Hematopoietic multipotent progenitor cell treated with erythropoietin and hydrocortisone succinate and interleukin-3 and kit ligand, for 15 days (in vitro differentiated cells): ENCODE measurements around the gene CLNK.
"Not testable (repeated sequence)": the region's sequence is repeated elsewhere in the genome, so short reads cannot be mapped to it uniquely, and the experiment has no call there.

Experiments used
- DNase-seq: peaks from one replicate; pipeline ENCODE4 v3.0.0-alpha.2; 2015; ENCODE audit warnings: low spot score

Gene CLNK

GRCh38 chr4:10662937-10663336 is 21.6 kb downstream of the CLNK start:
- DNase-seq, result no peak

GRCh38 chr4:10661047-10661446 is 23.5 kb downstream of the CLNK start:
- no peak for DNase-seq

- no peak for DNase-seq
Measured at GRCh38 chr4:10659251-10659650, 25.3 kb downstream of the CLNK start.

- no peak for DNase-seq
Measured at GRCh38 chr4:10656988-10657387, 27.6 kb downstream of the CLNK start.

GRCh38 chr4:10656420-10656819 is 28.1 kb downstream of the CLNK start:
- DNase-seq, result no peak

GRCh38 chr4:10655968-10656367 is 28.6 kb downstream of the CLNK start:
- DNase-seq, result no peak

GRCh38 chr4:10648479-10648878 is 36.1 kb downstream of the CLNK start:
- no peak for DNase-seq

- DNase-seq, result no peak
Measured at GRCh38 chr4:10647846-10648245, 36.7 kb downstream of the CLNK start.

- DNase-seq, result no peak
Measured at GRCh38 chr4:10643600-10644425, 40.8 kb downstream of the CLNK start.

- DNase-seq, result no peak
Measured at GRCh38 chr4:10640561-10641201, 43.9 kb downstream of the CLNK start.

GRCh38 chr4:10639664-10640063 is 44.9 kb downstream of the CLNK start:
- no peak for DNase-seq

- no peak for DNase-seq
Measured at GRCh38 chr4:10639100-10639499, 45.5 kb downstream of the CLNK start.

- no peak for DNase-seq
Measured at GRCh38 chr4:10635091-10635490, 49.5 kb downstream of the CLNK start.

GRCh38 chr4:10629394-10629793 is 55.2 kb downstream of the CLNK start:
- DNase-seq, result no peak

GRCh38 chr4:10625131-10625530 is 59.4 kb downstream of the CLNK start:
- no peak for DNase-seq

GRCh38 chr4:10623862-10624261 is 60.7 kb downstream of the CLNK start:
- DNase-seq, result no peak

- DNase-seq, result no peak
Measured at GRCh38 chr4:10623241-10623640, 61.3 kb downstream of the CLNK start.

- DNase-seq, result no peak
Measured at GRCh38 chr4:10622728-10623127, 61.8 kb downstream of the CLNK start.

- no peak for DNase-seq
Measured at GRCh38 chr4:10620935-10621488, 63.6 kb downstream of the CLNK start.

GRCh38 chr4:10619855-10620254 is 64.7 kb downstream of the CLNK start:
- DNase-seq, result no peak

GRCh38 chr4:10619220-10619619 is 65.3 kb downstream of the CLNK start:
- DNase-seq, result no peak

- not testable (repeated sequence) for DNase-seq
Measured at GRCh38 chr4:10614926-10615325, 69.6 kb downstream of the CLNK start.

GRCh38 chr4:10613926-10614478 is 70.6 kb downstream of the CLNK start:
- DNase-seq, result no peak
